Breast epithelium (tissue), 3 donors: ENCODE data around the gene ACTN4.

ENCODE experiments used
- CTCF ChIP-seq, 3 donors: fragments of 450-650 bp; IDR thresholded peaks; one replicate each; pipeline ENCODE4 v1.5.1; 2016 to 2017; ENCODE audit warnings: antibody characterized with exemption in 3 of 3, mild to moderate bottlenecking in 3 of 3, moderate library complexity in 3 of 3
- POLR2A ChIP-seq: fragments of 450-650 bp; IDR thresholded peaks from one replicate; pipeline ENCODE4 v1.6.1; 2016; ENCODE audit warnings: antibody characterized with exemption, mild to moderate bottlenecking, moderate library complexity
- POLR2AphosphoS5 ChIP-seq, 3 donors: sonication (generic); formaldehyde crosslinking; IDR thresholded peaks; one replicate each; pipeline ENCODE4 v1.6.1; 2017; ENCODE audit warnings: antibody characterized with exemption in 3 of 3

- TF ChIP-seq CTCF (IDR thresholded peaks at IDR 0.05): no peak
- TF ChIP-seq POLR2A: no peak
- no peak for TF ChIP-seq POLR2AphosphoS5 (IDR thresholded peaks at IDR 0.05)
Measured at GRCh38 chr19:38730731-38731589, 83.5 kb downstream of the ACTN4 start.
